GM18858 (cell line): ENCODE data around the gene TMEM30A.

Source experiments
- ATAC-seq: cut with Tn5 transposase; IDR thresholded peaks from one replicate; pipeline ENCODE4 v1.9.1; 2021; ENCODE audit not compliant: unreplicated experiment

The TMEM30A gene

GRCh38 chr6:75292555-75292954 is 8.0 kb upstream of the TMEM30A start:
- no peak for ATAC-seq

DNA sequence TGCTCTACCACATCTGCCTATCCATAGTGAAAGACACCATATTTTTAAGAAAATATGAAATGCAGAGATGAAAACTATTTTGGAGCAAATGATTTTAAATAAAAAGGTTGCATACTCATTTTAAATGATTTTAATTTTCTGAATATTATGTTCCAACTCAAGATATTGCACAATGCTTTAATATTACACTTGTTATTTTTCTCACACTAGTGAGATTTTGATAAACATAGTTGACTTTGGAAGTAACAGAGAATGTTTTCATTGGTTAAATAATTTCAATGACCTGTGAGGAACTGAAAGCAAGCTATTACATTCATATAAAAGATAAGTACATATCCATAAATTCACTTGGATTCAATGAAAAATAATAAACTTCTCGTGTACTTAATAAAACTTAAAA is 7.2 kb upstream of the TMEM30A start:
- ATAC-seq = no peak

- ATAC-seq = no peak
These were observed 6.7 kb upstream of the TMEM30A start for GRCh38 chr6:75291331-75291730.

DNA sequence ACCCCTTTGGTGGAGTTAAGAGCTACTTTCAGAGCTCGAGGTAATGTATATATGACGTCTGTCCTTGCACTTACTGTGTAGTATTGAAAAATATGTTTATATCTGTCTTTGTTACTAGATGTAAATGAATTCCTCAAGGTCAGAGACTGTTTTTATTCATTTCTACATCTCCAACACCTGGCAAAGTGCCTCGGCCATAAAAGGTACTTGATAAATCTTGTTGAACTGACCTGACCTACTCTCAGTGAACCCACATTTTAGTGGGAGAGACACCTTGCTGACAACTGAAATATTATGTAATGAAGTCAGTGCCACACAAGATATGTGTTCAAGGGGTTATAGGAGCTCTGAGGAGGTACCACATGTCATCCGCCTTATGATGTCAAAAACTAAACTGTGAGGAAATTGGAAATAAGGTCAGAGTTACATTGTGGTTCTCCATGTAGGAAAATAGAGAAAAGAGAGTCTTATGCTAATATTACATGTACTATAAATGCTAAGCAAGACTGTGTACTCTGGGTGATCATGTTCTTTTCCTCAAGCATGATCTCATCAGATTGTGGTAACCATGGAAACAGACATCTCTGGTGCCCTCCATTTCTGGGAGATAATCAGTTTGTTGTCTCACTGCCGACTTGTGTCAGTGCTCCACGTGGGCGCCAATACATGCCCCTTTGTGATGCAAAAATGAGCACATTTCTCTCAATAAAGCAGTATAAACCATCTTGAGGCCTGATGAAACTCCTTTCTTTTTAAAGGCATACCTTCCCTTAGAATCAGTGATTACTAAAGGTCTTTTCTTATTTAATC is 5.7 kb upstream of the TMEM30A start:
- ATAC-seq = no peak

DNA sequence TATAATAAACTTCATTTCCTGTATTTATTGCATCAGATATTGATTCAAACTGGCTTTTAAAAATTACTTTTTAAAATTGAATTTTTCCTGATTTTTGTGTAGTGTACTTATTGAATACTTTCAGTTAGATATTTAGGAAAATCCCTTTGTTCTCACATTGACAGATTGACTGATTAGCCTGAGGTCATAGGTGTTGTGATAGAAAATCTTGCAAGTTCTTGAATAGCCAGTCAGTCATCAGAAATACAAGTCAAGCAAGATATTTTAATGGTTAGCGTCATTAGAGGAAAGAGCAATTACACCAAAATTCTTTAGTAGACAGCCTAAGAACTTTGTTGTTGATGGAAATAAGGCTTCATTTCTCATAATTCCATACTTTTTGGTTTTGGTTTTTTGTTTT is 3.4 kb upstream of the TMEM30A start:
- ATAC-seq = no peak

GRCh38 chr6:75287424-75287823 is 2.8 kb upstream of the TMEM30A start:
- ATAC-seq = no peak

DNA sequence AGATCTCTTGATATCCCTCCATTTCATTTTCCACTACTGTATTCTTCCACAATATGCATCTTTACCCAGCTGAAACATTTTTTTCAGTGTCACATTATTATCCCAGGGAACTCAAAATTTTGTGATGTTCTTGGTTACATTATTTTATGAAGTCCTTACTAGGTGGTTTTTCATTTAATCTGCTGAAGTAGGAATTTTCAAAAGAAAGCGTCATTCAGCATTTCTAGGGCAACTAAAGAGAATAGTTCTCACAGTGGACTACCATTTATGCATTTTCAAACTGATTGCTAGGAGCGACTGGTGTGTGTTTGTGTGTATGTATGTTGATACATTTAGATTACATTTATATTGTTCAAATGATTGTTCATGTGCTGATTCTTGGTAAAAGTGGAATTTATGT is 2.4 kb upstream of the TMEM30A start:
- no peak for ATAC-seq

- ATAC-seq = no peak
These were observed 669 bp upstream of the TMEM30A start for GRCh38 chr6:75285283-75285639.

DNA sequence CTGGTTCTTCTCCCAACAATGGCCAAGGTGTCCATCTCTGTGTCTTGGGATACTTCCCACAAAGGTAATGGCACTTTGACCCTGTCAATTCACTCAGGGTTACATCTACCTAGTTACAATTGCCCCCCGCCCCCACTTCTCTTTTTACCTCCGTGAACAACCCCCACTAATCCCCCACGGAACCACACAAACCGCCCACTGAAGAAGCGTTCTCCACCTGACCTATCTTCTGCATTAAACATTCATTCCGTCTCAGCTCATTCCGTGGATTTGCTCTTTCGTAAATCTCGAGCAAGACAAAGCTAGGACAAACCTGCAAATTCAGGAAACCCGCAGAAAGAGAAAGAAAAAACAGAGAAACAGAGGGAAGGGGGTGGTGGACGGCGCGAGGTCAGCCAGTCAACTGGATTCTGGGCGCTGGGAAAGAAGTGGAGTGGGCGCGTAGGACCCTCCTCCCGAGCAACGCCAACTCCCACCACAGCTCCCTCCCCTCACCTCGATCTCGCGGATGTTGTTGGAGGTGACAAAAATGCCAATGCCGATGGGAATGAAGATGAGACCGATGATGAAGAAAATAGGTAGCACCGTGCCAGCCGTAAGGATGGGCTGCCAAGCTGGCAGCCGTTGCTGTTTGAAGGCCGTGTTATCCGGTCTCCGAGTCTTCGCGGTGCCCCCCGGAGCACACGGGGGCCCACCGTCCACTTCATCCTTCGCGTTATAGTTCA is 523 bp downstream of the TMEM30A start:
- ATAC-seq = peak; percentile 8

DNA sequence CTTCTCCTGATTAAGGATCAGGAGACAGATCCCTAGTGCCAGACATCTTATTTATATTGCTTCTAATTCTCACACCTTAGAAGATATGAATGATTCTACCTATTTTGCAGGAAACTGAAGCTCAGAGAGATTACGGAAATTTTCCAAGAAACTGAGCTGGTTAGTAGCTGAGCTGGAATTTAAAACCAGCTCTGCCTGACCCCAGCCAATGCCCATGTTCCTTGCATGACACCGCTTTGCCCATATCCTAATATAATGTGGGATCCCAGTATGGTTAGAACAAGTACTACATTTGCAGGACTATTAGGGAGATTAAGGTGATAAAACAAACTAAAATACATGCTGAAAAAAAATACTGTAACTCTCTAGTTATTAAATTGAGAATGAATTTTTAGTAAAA is 1.9 kb downstream of the TMEM30A start:
- no peak for ATAC-seq

DNA sequence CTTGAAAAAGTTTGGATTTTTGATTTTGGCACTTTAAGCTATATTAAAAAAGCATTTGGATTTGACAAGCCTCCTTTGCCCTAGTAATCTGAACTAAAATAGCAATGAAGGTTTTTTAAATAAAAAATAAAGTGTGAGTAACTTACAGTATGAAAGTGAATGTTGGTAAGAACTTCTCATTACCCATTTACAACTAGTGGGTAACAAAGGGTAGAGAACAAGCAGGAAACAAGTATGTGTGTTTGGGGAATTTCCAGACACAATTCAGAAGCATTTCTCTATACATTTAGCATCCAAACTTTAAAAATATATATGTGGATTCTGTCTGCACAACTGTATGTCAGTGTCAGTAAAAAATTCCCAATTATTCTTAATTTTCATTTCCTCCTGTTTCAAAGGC is 2.9 kb downstream of the TMEM30A start:
- peak; percentile 22 for ATAC-seq

- ATAC-seq = no peak
These were observed 4.3 kb downstream of the TMEM30A start for GRCh38 chr6:75280131-75280855.

GRCh38 chr6:75279418-75279817 is 5.2 kb downstream of the TMEM30A start:
- ATAC-seq = no peak

DNA sequence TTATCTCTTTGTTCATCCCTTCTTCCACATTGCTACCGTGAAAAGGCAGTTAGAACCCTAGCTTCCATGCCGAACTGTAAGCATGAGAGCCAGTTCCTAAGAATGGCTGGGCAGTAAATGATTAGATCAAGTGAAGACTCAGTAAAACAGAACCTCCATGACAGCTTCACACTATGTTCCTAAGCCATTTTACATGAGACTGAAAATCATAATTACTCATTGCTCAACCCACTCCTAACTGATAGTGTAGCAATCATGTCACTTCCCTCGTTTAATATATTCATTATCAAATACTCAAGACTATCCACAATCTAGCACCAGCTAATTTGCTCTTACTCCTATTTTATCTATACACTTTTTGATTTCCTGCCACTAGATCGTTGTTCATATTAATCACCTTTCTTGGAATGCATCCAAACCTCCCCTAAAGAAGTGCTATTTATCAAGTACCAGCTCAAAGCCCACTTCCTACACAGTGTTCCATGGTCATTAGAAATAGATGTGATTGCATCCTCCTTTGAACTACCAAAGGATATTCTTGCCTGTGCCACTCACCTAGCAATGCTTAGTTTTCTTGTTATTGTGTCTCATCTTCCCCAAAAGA is 6.0 kb downstream of the TMEM30A start:
- ATAC-seq = no peak

GRCh38 chr6:75275067-75275466 is 9.5 kb downstream of the TMEM30A start:
- ATAC-seq = no peak

DNA sequence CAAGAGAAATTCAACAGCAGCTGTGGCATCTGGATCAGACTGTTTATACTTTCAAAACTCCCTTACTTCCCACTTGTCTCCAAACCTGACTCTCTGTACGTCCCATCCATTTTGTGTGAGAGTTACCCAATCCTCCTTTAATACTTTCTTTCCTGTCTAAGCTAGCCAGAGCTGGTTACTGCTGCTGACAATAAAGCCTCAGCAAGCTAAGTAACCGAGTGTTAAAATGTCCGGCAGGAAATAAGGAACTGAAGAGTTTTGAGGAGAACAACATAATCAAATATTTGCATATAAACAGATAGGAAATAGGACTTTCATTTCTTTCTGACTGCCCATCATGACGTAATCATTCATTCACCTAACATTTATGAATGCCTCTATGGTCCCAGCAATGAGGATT is 11.6 kb downstream of the TMEM30A start:
- no peak for ATAC-seq

- ATAC-seq = no peak
These were observed 12.3 kb downstream of the TMEM30A start for GRCh38 chr6:75272145-75272840.

DNA sequence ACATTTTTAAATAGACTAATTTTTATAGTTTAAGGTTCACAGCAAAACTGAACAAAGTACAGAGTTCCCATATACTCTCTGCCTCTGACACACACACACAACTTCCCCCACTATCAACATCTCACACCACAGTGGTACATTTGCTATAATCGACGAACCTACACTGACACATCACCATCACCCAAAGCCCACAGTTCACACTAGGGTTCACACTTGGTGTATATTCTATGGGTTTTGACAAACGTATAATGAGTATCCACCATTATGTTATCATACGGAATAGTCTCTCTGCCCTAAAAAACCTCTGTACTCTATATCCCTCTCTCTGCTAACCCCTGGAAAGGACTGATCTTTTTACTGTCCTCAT is 15.6 kb downstream of the TMEM30A start:
- ATAC-seq = no peak

DNA sequence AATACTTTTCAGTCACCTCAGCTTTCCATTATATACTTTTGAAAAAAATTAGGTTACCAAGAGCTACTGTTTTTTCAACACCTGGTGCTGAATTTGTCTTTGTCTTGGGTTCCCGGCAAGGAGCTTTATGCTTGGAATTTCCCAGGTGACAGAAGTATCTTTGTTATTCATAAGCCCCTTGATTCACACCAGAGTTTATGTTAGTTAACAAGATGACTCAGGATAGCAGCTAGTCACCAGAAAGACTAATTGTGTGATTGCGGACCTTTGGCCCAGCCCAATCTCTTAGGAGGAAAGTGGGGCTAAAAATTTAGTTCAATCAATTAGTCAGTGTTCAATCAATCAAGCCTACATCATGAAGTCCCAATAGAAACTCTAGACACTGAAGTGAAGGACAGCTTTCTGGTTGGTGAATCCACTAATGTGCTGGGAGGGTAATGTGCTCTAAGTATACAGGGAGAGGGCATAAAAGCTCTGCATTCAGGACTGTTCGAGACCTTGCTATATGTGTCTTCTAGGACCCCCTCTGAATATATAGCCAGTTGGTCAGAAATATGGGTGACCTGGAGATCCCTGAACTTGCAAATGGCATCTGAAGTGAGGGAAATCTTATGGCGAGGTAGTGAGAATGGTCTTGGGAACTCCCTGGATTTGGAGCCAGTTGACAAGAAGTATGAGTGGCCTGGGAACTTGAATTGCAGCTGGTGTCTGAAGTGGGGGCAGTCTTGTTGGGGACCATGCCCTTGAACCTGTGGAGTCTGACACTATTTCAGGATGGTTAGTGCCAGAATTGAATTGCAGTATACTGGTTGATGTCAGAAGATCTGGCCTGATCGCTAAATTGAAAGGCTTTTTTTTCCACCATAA is 16.2 kb downstream of the TMEM30A start:
- ATAC-seq = no peak

GRCh38 chr6:75267461-75267860 is 17.1 kb downstream of the TMEM30A start:
- ATAC-seq = no peak
